ENCODE measurements around the gene CD1D. TPM values are rescaled to one million over a fixed set of nuclear protein-coding genes. Genes with fewer than 3 reads are reported as not detected.

Gene CD1D
- total and polyA plus RNA-seq, 4 experiments from 2014 or later = 0.08 TPM; not detected in 3

DNA sequence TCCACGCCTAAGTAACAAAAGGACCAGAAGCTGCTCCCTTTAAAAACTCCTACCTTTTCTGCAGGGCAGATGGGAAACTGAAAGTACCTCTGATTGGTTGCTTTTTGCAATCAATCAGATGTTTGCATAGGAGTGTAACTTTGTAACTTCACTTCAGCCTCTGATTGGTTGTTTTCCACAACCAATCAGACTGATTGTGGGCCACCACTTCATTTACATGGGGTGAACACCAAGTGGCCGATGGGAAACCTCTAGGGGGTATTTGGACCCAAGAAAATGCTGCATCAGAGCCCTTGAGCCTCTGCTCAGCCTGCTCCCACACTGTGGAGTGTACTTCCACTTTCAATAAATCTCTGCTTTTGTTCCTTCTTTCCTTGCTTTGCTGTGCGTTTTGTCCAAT lies 32.8 kb upstream of the CD1D start:
- no peak for DNase-seq
- no peaks in the 10 kb centered on the region for H3K27me3 ChIP-seq (ENCODE audit: insufficient read depth, low read length)
- H3K4me3 Mint-ChIP-seq = peak overlapping the region in 2 of 8 donors; percentile 12 to 46
- H3K36me3 ChIP-seq (ENCODE audit: insufficient read depth, low read length) = no peaks in the 10 kb centered on the region
- ChIA-PET CTCF (ENCODE audit: partially characterized antibody) (no interaction called here), POLR2A (ENCODE audit: partially characterized antibody) (interaction anchor here (0.6 kb wide), 1 partner anchor 100 kb away, joined by 3 read pairs; no protein-coding TSS in a partner anchor)
- H3K9me3 ChIP-seq (ENCODE audit: control insufficient read depth in 1 of 2, low read length in 2 of 2) = no peaks in the 10 kb centered on the region
- peaks cover 0 to 4% of the 10 kb centered on the region in 2 donors for H3K36me3 Mint-ChIP-seq
- H3K4me3 ChIP-seq (ENCODE audit: low read length in 2 of 2) = no peak overlapping the region
- H3K4me1 Mint-ChIP-seq = peaks cover 24 to 35% (median 28%) of the 10 kb centered on the region in 4 donors
- intact Hi-C loops (cut with micrococcal nuclease) = no loop called here
- H3K4me1 ChIP-seq (ENCODE audit: insufficient read depth, low read length) = peaks cover 16% of the 10 kb centered on the region
- H3K27ac ChIP-seq (ENCODE audit: low read depth, low read length) = no peak overlapping the region
- peaks cover 0 to 2% (median 0%) of the 10 kb centered on the region in 8 donors for H3K9me3 Mint-ChIP-seq
- no peaks in the 10 kb centered on the region for H3K27me3 Mint-ChIP-seq
- H3K27ac Mint-ChIP-seq = peak overlapping the region in 3 of 7 donors; percentile 36 to 81 (median 68)

DNA sequence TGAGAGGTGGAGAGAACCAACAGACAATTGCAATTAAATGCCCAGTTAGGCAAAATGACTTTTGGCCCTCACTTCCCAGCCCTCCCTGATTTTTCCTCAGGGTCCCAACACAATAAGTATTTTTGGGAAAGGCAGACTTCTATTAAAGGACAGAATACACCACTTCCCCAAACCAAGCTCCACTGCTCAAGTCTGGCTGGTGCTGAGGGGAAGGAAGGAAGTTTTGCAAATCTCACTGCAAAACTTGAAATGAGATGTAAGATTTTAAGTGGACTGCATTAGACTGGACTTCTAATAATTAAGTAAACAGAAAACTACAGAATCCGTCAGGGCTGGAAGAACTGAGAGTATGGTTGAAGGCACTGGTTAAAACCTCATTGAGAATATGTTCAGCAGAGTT lies 32.2 kb upstream of the CD1D start:
- H3K27ac ChIP-seq (ENCODE audit: low read depth, low read length) = no peak overlapping the region
- H3K27me3 ChIP-seq (ENCODE audit: insufficient read depth, low read length) = no peaks in the 10 kb centered on the region
- H3K4me3 ChIP-seq (ENCODE audit: low read length in 2 of 2) = no peak overlapping the region
- DNase-seq = no peak
- peaks cover 24 to 35% (median 28%) of the 10 kb centered on the region in 4 donors for H3K4me1 Mint-ChIP-seq
- peaks cover 0 to 4% of the 10 kb centered on the region in 2 donors for H3K36me3 Mint-ChIP-seq
- intact Hi-C loops (cut with micrococcal nuclease) = no loop called here
- H3K9me3 Mint-ChIP-seq = peaks cover 0 to 2% (median 0%) of the 10 kb centered on the region in 8 donors
- POLR2A ChIA-PET (ENCODE audit: partially characterized antibody) = interaction anchor here (0.6 kb wide), 1 partner anchor 100 kb away, joined by 3 read pairs; no protein-coding TSS in a partner anchor
- no peaks in the 10 kb centered on the region for H3K9me3 ChIP-seq (ENCODE audit: control insufficient read depth in 1 of 2, low read length in 2 of 2)
- H3K27me3 Mint-ChIP-seq = no peaks in the 10 kb centered on the region
- peak overlapping the region; percentile 93 to 99 (median 97) for H3K4me3 Mint-ChIP-seq
- H3K36me3 ChIP-seq (ENCODE audit: insufficient read depth, low read length) = no peaks in the 10 kb centered on the region
- CTCF ChIA-PET (ENCODE audit: partially characterized antibody) = interaction anchor here (0.6 kb wide), 1 partner anchor 24 kb away, joined by 3 read pairs; no protein-coding TSS in a partner anchor
- peaks cover 16% of the 10 kb centered on the region for H3K4me1 ChIP-seq (ENCODE audit: insufficient read depth, low read length)
- peak overlapping the region in 5 of 7 donors; percentile 36 to 96 (median 81) for H3K27ac Mint-ChIP-seq

DNA sequence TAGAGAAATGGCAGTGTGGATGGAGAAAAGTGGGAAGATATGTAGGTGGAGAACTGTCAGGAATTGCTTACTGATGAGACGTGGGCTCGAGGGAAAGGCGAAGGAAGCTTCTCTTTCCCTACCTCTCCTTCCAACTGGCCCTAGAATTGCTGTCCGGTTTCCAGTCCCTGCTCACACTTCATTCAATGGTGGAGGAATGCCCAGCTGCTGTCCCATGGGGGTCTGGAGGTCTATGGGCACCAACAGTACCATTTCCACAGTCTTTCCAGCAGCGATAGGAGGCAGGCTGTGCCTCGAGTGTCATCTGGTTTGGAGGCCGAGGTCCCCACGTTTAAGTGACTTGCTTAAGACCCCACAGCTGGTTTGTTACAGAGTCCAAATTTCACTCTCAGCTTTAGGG lies 31.5 kb upstream of the CD1D start:
- no peak for DNase-seq
- Histone ChIP-seq H3K27me3 (ENCODE audit: insufficient read depth, low read length) (no peaks in the 10 kb centered on the region), H3K27ac (ENCODE audit: low read depth, low read length) (no peak overlapping the region), H3K9me3 (ENCODE audit: control insufficient read depth in 1 of 2, low read length in 2 of 2) (no peaks in the 10 kb centered on the region), H3K4me1 (ENCODE audit: insufficient read depth, low read length) (peaks cover 16% of the 10 kb centered on the region), H3K36me3 (ENCODE audit: insufficient read depth, low read length) (no peaks in the 10 kb centered on the region), H3K4me3 (ENCODE audit: low read length in 2 of 2) (peak overlapping the region; percentile 45 to 81)
- CTCF ChIA-PET (ENCODE audit: partially characterized antibody) = interaction anchor here (0.6 to 1.1 kb wide), 2 partner anchors 24 kb away, joined by 3 read pairs; no protein-coding TSS in a partner anchor
- H3K36me3 Mint-ChIP-seq = peaks cover 0 to 4% of the 10 kb centered on the region in 2 donors
- peaks cover 0 to 3% of the 10 kb centered on the region in 2 donors for H3K27me3 Mint-ChIP-seq
- intact Hi-C loops (cut with micrococcal nuclease) = no loop called here
- no peaks in the 10 kb centered on the region for H3K9me3 Mint-ChIP-seq
- POLR2A ChIA-PET (ENCODE audit: partially characterized antibody) = interaction anchor here (1.2 kb wide), 1 partner anchor 927 kb away, joined by 4 read pairs; the partner anchor contains the start of gene AIM2
- H3K4me3 Mint-ChIP-seq = peak overlapping the region; percentile 93 to 99 (median 97)
- H3K4me1 Mint-ChIP-seq = peaks cover 24 to 35% (median 28%) of the 10 kb centered on the region in 4 donors
- peak overlapping the region; percentile 9 to 98 (median 96) for H3K27ac Mint-ChIP-seq

DNA sequence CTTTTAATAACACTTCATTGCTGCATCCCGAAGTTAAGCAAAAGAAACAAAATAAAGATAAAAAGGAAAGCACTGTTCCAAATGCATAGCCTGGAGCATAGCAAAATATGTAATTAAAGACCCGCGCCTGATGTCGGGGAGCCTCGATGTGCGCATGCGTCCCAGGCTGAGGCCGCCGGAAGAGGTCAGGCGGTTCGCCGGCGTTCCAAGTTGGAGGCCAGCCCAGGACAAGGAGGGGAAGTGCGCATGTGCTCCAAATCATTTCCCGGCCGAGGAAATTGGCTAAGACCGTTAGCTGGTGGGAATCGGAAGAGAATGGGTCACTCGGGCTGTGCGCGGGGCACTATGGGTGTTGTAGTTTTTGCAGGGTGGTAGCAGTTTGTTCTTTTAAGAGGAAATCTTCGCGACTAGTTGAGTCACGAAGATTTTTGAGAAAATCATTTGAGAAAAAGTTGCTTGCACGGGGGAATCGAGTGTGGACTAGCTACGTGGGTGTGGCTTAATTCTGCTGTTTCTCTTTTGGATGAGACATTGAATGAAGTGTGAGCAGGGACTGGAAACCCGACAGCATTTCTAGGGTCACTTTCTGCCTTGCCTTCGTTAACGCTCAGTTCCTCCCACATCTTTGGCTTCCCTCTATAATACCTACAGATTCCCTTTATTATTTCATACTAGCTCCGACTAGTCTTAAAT lies 31.0 kb upstream of the CD1D start:
- ChIA-PET POLR2A (ENCODE audit: partially characterized antibody) (interaction anchor here (1.2 kb wide), 1 partner anchor 927 kb away, joined by 4 read pairs; the partner anchor contains the start of gene AIM2), CTCF (ENCODE audit: partially characterized antibody) (interaction anchor here (1.0 to 1.1 kb wide), 2 partner anchors 24 to 28 kb away, joined by 3 read pairs; no protein-coding TSS in a partner anchor)
- H3K27me3 ChIP-seq (ENCODE audit: insufficient read depth, low read length) = no peaks in the 10 kb centered on the region
- no peaks in the 10 kb centered on the region for H3K9me3 ChIP-seq (ENCODE audit: control insufficient read depth in 1 of 2, low read length in 2 of 2)
- Mint-ChIP-seq H3K4me1 (peaks cover 24 to 35% (median 28%) of the 10 kb centered on the region in 4 donors), H3K36me3 (peaks cover 0 to 4% of the 10 kb centered on the region in 2 donors), H3K9me3 (no peaks in the 10 kb centered on the region), H3K27ac (peak overlapping the region; percentile 81 to 98 (median 96)), H3K27me3 (peaks cover 0 to 5% of the 10 kb centered on the region in 2 donors), H3K4me3 (peak overlapping the region; percentile 93 to 99 (median 97))
- peak; percentile 54 to 65 (median 60) for DNase-seq
- H3K4me1 ChIP-seq (ENCODE audit: insufficient read depth, low read length) = peaks cover 16% of the 10 kb centered on the region
- intact Hi-C loops (cut with micrococcal nuclease) = no loop called here
- peak overlapping the region; percentile 46 for H3K27ac ChIP-seq (ENCODE audit: low read depth, low read length)
- no peaks in the 10 kb centered on the region for H3K36me3 ChIP-seq (ENCODE audit: insufficient read depth, low read length)
- H3K4me3 ChIP-seq (ENCODE audit: low read length in 2 of 2) = peak overlapping the region; percentile 45 to 81

DNA sequence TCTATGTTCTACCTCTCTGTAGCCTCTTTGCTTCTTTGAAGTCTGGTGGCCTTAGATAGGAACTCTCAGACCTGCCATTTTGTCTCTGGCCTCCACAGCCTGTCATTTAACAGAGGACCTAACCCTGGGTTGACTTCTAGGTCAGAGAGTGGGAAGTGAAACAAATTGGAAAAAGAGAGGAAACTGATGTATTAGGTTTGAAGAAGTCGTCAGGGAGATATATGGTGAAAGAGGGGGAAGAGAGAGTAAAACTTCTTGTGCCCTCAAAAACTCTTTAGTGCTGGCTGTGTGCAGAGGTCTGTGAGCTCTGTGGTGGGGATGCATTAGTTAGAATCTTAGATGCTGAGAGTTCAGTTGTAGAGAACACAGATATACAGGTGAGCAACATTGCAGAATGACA lies 30.2 kb upstream of the CD1D start:
- Histone ChIP-seq H3K4me1 (ENCODE audit: insufficient read depth, low read length) (peaks cover 16% of the 10 kb centered on the region), H3K36me3 (ENCODE audit: insufficient read depth, low read length) (no peaks in the 10 kb centered on the region), H3K27ac (ENCODE audit: low read depth, low read length) (no peak overlapping the region), H3K9me3 (ENCODE audit: control insufficient read depth in 1 of 2, low read length in 2 of 2) (no peaks in the 10 kb centered on the region), H3K4me3 (ENCODE audit: low read length in 2 of 2) (no peak overlapping the region), H3K27me3 (ENCODE audit: insufficient read depth, low read length) (no peaks in the 10 kb centered on the region)
- Mint-ChIP-seq H3K36me3 (peaks cover 0 to 4% of the 10 kb centered on the region in 2 donors), H3K4me1 (peaks cover 24 to 35% (median 28%) of the 10 kb centered on the region in 4 donors), H3K27ac (peak overlapping the region in 5 of 7 donors; percentile 15 to 98 (median 96)), H3K27me3 (peaks cover 0 to 9% of the 10 kb centered on the region in 2 donors), H3K9me3 (no peaks in the 10 kb centered on the region), H3K4me3 (peak overlapping the region; percentile 93 to 99 (median 97))
- no peak for DNase-seq
- intact Hi-C loops (cut with micrococcal nuclease) = no loop called here
- ChIA-PET CTCF (ENCODE audit: partially characterized antibody) (interaction anchor here (1.0 to 1.1 kb wide), 2 partner anchors 25 to 29 kb away, joined by 3 read pairs; no protein-coding TSS in a partner anchor), POLR2A (ENCODE audit: partially characterized antibody) (interaction anchor here (1.2 kb wide), 1 partner anchor 926 kb away, joined by 4 read pairs; the partner anchor contains the start of gene AIM2)

DNA sequence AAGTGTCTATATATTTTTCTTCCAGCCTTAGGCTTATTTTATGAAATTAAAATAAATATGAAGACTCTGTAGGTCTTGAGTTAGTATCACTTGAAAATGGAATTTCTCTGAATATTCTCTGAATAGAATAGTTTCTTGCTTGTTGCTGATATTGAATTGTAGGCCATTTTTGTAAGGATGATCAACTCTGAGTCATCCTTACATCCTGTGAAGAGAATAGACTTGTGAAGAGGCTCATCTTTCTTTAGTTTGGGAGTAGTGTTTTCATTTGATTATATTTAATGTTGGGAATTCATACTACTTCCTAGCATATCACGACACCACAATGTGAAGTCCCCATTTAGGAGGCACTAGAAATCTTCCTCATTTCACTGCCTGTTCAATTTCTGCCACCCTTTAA lies 27.5 kb upstream of the CD1D start:
- Histone ChIP-seq H3K4me1 (ENCODE audit: insufficient read depth, low read length) (peaks cover 16% of the 10 kb centered on the region), H3K27me3 (ENCODE audit: insufficient read depth, low read length) (no peaks in the 10 kb centered on the region), H3K27ac (ENCODE audit: low read depth, low read length) (no peak overlapping the region), H3K4me3 (ENCODE audit: low read length in 2 of 2) (no peak overlapping the region), H3K9me3 (ENCODE audit: control insufficient read depth in 1 of 2, low read length in 2 of 2) (no peaks in the 10 kb centered on the region), H3K36me3 (ENCODE audit: insufficient read depth, low read length) (no peaks in the 10 kb centered on the region)
- peaks cover 0 to 19% of the 10 kb centered on the region in 2 donors for H3K27me3 Mint-ChIP-seq
- no peaks in the 10 kb centered on the region for H3K9me3 Mint-ChIP-seq
- POLR2A ChIA-PET (ENCODE audit: partially characterized antibody) = no interaction called here
- H3K4me1 Mint-ChIP-seq = peaks cover 18 to 28% (median 25%) of the 10 kb centered on the region in 4 donors
- DNase-seq = no peak
- no peak overlapping the region for H3K27ac Mint-ChIP-seq
- CTCF ChIA-PET (ENCODE audit: partially characterized antibody) = no interaction called here
- peaks cover 0 to 4% of the 10 kb centered on the region in 2 donors for H3K36me3 Mint-ChIP-seq
- intact Hi-C loops (cut with micrococcal nuclease) = no loop called here
- no peak overlapping the region for H3K4me3 Mint-ChIP-seq

All from CD4-positive, alpha-beta memory T cell (primary cell).